Neural progenitor cell (in vitro differentiated cells): ENCODE results near the gene KRTAP9-4. TPM values are rescaled to one million over a fixed set of nuclear protein-coding genes. Genes with fewer than 3 reads are reported as not detected.
"Not testable (repeated sequence)": the region's sequence is repeated elsewhere in the genome, so short reads cannot be mapped to it uniquely, and the experiment has no call there.

Source experiments
- DNase-seq: peaks from one replicate; pipeline ENCODE4 v3.0.0-alpha.2; 2016; ENCODE audit warnings: low spot score
- H2AFZ ChIP-seq: fragments of 200-600 bp; sonication (generic); replicated peaks from 2 replicates; pipeline ENCODE4 v1.6.1; 2016; ENCODE audit warnings: antibody characterized with exemption
- H3F3A ChIP-seq: fragments of 200-600 bp; sonication (generic); 2 replicates; pipeline ENCODE4 v1.6.1; 2016; ENCODE audit warnings: antibody characterized with exemption, low read depth
- H3K27ac ChIP-seq: fragments of 200-600 bp; sonication (generic); 2 replicates; pipeline ENCODE4 v1.5.1; 2016; ENCODE audit warnings: mild to moderate bottlenecking
- H3K27me3 ChIP-seq: fragments of 200-600 bp; sonication (generic); 2 replicates; pipeline ENCODE4 v1.6.1; 2016; ENCODE audit warnings: mild to moderate bottlenecking, moderate library complexity
- H3K36me3 ChIP-seq: fragments of 200-600 bp; sonication (generic); 2 replicates; pipeline ENCODE4 v1.5.1; 2016
- H3K4me1 ChIP-seq: fragments of 200-600 bp; sonication (generic); 2 replicates; pipeline ENCODE4 v1.6.1; 2016; ENCODE audit warnings: mixed run types
- H3K4me2 ChIP-seq: fragments of 200-600 bp; sonication (generic); 2 replicates; pipeline ENCODE4 v1.6.1; 2016
- H3K4me3 ChIP-seq: fragments of 200-600 bp; sonication (generic); 2 replicates; pipeline ENCODE4 v1.5.1; 2016
- H3K79me2 ChIP-seq: fragments of 200-600 bp; sonication (generic); 2 replicates; pipeline ENCODE4 v1.6.1; 2016; ENCODE audit warnings: low read depth
- H3K9ac ChIP-seq: fragments of 200-600 bp; sonication (generic); 2 replicates; pipeline ENCODE4 v1.6.1; 2016
- H3K9me3 ChIP-seq: fragments of 200-600 bp; sonication (generic); 2 replicates; pipeline ENCODE4 v1.5.1; 2016; ENCODE audit warnings: low read depth
- H4K20me1 ChIP-seq: fragments of 200-600 bp; sonication (generic); 2 replicates; pipeline ENCODE4 v1.6.1; 2016; ENCODE audit warnings: low read depth
- H3K27ac Mint-ChIP-seq: 3 replicates; pipeline ENCODE4 v1.8.0; 2021; ENCODE audit warnings: mixed read lengths
- H3K27me3 Mint-ChIP-seq: 2 replicates; pipeline ENCODE4 v1.8.0; 2022; ENCODE audit warnings: low read depth, mild to moderate bottlenecking, inconsistent platforms, moderate library complexity, mixed read lengths; ENCODE audit not compliant: insufficient read depth
- H3K36me3 Mint-ChIP-seq: 3 replicates; pipeline ENCODE4 v1.8.0; 2021; ENCODE audit warnings: mixed read lengths
- H3K4me1 Mint-ChIP-seq: 3 replicates; pipeline ENCODE4 v1.8.0; 2021; ENCODE audit warnings: mixed read lengths
- H3K4me3 Mint-ChIP-seq: 3 replicates; pipeline ENCODE4 v1.8.0; 2021; ENCODE audit warnings: mild to moderate bottlenecking, moderate library complexity, mixed read lengths
- H3K9me3 Mint-ChIP-seq: 3 replicates; pipeline ENCODE4 v1.8.0; 2020; ENCODE audit warnings: mixed read lengths
- EZH2 ChIP-seq: fragments of 200-600 bp; sonication (generic); IDR thresholded peaks from 2 replicates; pipeline ENCODE4 v1.6.1; 2017; ENCODE audit warnings: antibody characterized with exemption, mild to moderate bottlenecking, moderate library complexity
- EZH2phosphoT487 ChIP-seq: fragments of 200-600 bp; sonication (generic); IDR thresholded peaks from 2 replicates; pipeline ENCODE4 v1.6.1; 2017; ENCODE audit warnings: antibody characterized with exemption
- total RNA-seq: library from RNA; depleted of rRNA; stranded (reverse); fragments of >200 nt; gene quantifications from 2 replicates; pipeline ENCODE4 v1.2.3, GENCODE V29; 2015; ENCODE audit warnings: low replicate concordance
- TF ChIP-seq, protein P1 (sequence below): fragments of 200-600 bp; sonication (generic); IDR thresholded peaks from 2 replicates; pipeline ENCODE4 v1.5.1; 2017; ENCODE audit warnings: antibody characterized with exemption, mild to moderate bottlenecking

The KRTAP9-4 gene
- total RNA-seq, 1 donor from 2014 or later, result not detected

DNA sequence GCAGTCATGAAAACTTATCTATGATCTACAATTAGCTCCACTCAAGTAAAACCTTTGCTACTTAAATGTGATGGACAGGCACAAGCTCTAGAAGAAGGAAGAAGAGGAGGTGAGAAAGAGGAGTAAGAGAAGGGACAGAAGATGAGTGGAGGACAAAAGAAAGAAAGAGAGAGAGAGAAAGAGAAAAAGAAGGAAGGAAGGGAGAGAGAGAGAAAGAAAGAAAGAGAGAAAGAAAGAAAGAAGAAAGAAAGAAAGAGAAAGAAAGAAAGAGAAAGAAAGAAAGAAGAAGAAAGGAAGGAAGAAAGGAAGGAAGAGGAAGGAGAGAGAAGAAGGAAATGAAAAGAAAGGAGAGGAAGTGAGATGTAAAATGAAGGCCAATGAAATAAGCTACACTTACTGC, 19.4 kb upstream of the KRTAP9-4 start:
- Mint-ChIP-seq H3K27me3 (peaks cover 5% of the 10 kb centered on the region), H3K4me1 (no peaks in the 10 kb centered on the region), H3K27ac (no peak overlapping the region), H3K36me3 (no peaks in the 10 kb centered on the region), H3K9me3 (no peaks in the 10 kb centered on the region), H3K4me3 (no peak overlapping the region)
- Histone ChIP-seq H4K20me1 (no peaks in the 10 kb centered on the region), H3K9ac (no peak overlapping the region), H3K9me3 (no peaks in the 10 kb centered on the region), H3K4me3 (no peak overlapping the region), H3K79me2 (no peaks in the 10 kb centered on the region), H3K36me3 (no peaks in the 10 kb centered on the region), H3K4me1 (no peaks in the 10 kb centered on the region), H3K27ac (no peak overlapping the region), H3K27me3 (no peaks in the 10 kb centered on the region), H3K4me2 (no peak overlapping the region), H2AFZ (no peak overlapping the region), H3F3A (no peaks in the 10 kb centered on the region)
- TF ChIP-seq EZH2phosphoT487 (no peak), EZH2 (no peak)
- TF ChIP-seq, protein P1, sequence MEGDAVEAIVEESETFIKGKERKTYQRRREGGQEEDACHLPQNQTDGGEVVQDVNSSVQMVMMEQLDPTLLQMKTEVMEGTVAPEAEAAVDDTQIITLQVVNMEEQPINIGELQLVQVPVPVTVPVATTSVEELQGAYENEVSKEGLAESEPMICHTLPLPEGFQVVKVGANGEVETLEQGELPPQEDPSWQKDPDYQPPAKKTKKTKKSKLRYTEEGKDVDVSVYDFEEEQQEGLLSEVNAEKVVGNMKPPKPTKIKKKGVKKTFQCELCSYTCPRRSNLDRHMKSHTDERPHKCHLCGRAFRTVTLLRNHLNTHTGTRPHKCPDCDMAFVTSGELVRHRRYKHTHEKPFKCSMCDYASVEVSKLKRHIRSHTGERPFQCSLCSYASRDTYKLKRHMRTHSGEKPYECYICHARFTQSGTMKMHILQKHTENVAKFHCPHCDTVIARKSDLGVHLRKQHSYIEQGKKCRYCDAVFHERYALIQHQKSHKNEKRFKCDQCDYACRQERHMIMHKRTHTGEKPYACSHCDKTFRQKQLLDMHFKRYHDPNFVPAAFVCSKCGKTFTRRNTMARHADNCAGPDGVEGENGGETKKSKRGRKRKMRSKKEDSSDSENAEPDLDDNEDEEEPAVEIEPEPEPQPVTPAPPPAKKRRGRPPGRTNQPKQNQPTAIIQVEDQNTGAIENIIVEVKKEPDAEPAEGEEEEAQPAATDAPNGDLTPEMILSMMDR, result no peak
- DNase-seq, result no peak

DNA sequence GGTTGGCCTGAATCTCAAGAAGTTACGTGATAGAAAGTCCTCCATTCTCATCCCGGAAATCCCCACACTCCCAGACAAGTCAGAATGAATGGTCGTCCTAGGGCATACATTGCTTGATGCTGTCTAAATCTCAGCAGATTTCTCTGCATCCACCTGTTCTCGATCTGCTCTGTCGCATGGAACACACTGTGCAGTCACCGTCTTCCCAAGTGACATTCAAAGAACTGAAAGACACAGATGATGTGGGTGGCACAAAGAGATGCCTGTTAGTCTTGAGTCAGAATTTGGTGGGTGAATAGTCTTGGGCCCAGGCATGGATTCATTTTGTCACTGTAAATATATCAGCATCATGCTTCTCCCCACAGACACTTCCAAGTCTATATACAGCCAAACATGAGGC, 17.8 kb upstream of the KRTAP9-4 start:
- no peaks in the 10 kb centered on the region for H3K9me3 ChIP-seq
- Mint-ChIP-seq H3K27me3 (peaks cover 5% of the 10 kb centered on the region), H3K4me1 (no peaks in the 10 kb centered on the region), H3K27ac (no peak overlapping the region), H3K9me3 (no peaks in the 10 kb centered on the region), H3K36me3 (no peaks in the 10 kb centered on the region), H3K4me3 (no peak overlapping the region)
- H3K4me2 ChIP-seq, result no peak overlapping the region
- TF ChIP-seq EZH2 (no peak), EZH2phosphoT487 (no peak)
- TF ChIP-seq, protein P1, result no peak
- H3K4me3 ChIP-seq, result no peak overlapping the region
- no peaks in the 10 kb centered on the region for H3K27me3 ChIP-seq
- no peak overlapping the region for H3K9ac ChIP-seq
- H2AFZ ChIP-seq, result no peak overlapping the region
- H3K4me1 ChIP-seq, result no peaks in the 10 kb centered on the region
- H3K27ac ChIP-seq, result no peak overlapping the region
- no peaks in the 10 kb centered on the region for H3F3A ChIP-seq
- H3K79me2 ChIP-seq, result no peaks in the 10 kb centered on the region
- H4K20me1 ChIP-seq, result no peaks in the 10 kb centered on the region
- DNase-seq, result no peak
- no peaks in the 10 kb centered on the region for H3K36me3 ChIP-seq

DNA sequence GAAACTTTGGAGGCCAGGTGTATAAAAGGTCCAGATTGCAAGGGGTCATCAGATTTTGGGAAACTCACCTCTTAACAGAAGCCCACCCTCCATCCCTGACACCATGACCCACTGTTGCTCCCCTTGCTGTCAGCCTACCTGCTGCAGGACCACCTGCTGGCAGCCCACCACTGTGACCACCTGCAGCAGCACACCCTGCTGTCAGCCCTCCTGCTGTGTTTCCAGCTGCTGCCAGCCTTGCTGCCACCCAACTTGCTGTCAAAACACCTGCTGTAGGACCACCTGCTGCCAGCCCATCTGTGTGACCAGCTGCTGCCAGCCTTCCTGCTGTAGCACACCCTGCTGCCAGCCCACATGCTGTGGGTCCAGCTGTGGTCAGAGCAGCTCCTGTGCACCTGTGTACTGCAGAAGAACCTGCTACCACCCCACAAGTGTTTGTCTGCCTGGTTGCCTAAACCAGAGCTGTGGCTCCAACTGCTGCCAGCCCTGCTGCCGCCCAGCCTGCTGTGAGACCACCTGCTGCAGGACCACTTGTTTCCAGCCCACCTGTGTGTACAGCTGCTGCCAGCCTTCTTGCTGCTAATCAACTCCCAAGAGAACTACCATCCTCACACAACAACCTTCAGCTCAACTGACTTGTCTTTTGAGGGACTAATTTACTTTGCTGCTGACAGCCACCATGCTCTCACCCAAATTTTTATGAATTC, 16.9 kb upstream of the KRTAP9-4 start, which contains the start of gene KRTAP9-3:
KRTAP9-3 (plus strand) TSS at position 51 of the 707 bp plus-strand sequence; CDS start at position 104, 53 bp downstream.
- H3K36me3 ChIP-seq, H3K9ac ChIP-seq, H3K79me2 ChIP-seq, H3K9me3 Mint-ChIP-seq, H4K20me1 ChIP-seq, H3K27me3 ChIP-seq, H3K4me3 Mint-ChIP-seq, H3K27ac Mint-ChIP-seq, H3K9me3 ChIP-seq, H3K4me3 ChIP-seq, H3K4me2 ChIP-seq, H3K4me1 Mint-ChIP-seq, H3K4me1 ChIP-seq, H3K27me3 Mint-ChIP-seq, H3K36me3 Mint-ChIP-seq, DNase-seq, H3K27ac ChIP-seq, H3F3A ChIP-seq, H2AFZ ChIP-seq: not testable (repeated sequence)

DNA sequence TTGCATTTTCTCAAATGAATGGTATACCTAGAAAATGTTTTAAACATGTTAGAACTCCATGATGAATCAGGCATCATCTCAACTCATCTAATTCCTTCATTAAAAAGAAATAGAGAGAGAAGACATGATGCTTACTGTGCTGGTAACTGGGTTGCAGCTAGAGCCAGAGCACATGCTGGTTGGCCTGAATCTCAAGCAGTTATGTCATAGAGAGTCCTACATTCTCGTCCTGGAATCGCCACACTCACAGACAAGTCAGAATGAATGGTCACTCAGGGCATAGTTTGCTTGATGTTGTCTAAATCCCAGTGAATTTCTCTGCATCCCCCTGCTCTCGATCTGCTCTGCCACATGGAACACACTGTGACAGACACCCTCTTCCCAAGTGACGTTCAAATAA, 12.4 kb upstream of the KRTAP9-4 start:
- H3K4me1 Mint-ChIP-seq, H3K27ac Mint-ChIP-seq, H3K9me3 ChIP-seq, H3K4me3 Mint-ChIP-seq, H3K4me2 ChIP-seq, H3K4me1 ChIP-seq, H3K9ac ChIP-seq, H3K36me3 ChIP-seq, H3K27me3 ChIP-seq, H3F3A ChIP-seq, H3K27me3 Mint-ChIP-seq, H3K36me3 Mint-ChIP-seq, H3K4me3 ChIP-seq, H2AFZ ChIP-seq, H3K27ac ChIP-seq, H3K79me2 ChIP-seq, H3K9me3 Mint-ChIP-seq, DNase-seq, H4K20me1 ChIP-seq: not testable (repeated sequence)

DNA sequence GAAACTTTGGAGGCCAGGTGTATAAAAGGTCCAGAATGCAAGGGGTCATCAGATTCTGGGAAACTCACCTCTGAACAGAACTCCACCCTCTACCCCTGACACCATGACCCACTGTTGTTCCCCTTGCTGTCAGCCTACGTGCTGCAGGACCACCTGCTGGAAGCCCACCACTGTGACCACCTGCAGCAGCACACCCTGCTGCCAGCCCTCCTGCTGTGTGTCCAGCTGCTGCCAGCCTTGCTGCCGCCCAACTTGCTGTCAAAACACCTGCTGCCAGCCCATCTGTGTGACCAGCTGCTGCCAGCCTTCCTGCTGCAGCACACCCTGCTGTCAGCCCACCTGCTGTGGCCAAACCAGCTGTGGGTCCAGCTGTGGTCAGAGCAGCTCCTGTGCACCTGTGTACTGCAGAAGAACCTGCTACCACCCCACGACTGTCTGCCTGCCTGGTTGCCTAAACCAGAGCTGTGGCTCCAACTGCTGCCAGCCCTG, 11.5 kb upstream of the KRTAP9-4 start, which contains the start of gene KRTAP9-8:
KRTAP9-8 (plus strand) TSS at position 51 of the 489 bp plus-strand sequence; CDS start at position 104, 53 bp downstream.
- not testable (repeated sequence) for H3K27me3 Mint-ChIP-seq, H2AFZ ChIP-seq, H4K20me1 ChIP-seq, H3K9me3 Mint-ChIP-seq, H3K79me2 ChIP-seq, H3K4me2 ChIP-seq, H3F3A ChIP-seq, H3K36me3 Mint-ChIP-seq, H3K27ac Mint-ChIP-seq, H3K27ac ChIP-seq, H3K4me3 ChIP-seq, H3K4me3 Mint-ChIP-seq, H3K4me1 Mint-ChIP-seq, H3K4me1 ChIP-seq, H3K9me3 ChIP-seq, H3K27me3 ChIP-seq, H3K9ac ChIP-seq, H3K36me3 ChIP-seq, DNase-seq

DNA sequence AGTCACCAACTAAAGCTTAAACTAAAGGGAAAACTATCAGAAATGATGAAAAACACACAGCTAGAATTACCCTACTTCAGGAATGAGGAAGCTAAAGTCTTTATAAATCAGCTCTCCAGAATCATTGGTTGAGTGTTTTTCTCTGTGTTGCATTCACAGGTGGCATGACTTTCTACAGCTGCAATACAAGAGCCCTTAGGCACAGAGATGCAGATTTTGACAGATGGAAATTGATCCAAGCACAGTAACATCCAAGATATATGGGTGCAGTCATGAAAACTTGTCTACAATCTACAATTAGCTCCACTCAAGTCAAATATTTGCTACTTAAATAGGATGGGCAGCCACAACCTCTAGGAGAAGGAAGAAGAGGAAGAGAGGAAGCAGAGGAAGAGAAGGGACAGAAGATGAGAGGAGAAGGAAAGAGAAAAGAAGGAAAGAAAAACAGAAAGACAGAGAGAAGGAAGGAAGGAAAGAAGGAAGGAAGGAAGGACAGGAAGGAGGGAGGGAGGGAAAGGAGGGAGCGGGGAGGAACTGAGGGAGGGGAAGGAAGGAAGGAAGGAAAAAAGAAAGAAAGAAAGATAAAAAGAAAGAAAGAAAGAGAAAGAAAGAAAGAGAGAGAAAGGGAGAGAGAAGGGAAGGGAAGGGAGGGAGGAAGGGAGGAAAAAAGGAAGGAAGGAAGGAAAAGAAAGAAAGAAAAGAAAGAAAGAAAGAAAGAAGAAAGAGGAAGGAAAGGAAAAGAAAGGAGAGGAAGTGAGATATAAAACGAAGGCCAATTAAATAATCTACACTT, 2.3 kb upstream of the KRTAP9-4 start:
- H3K9me3 Mint-ChIP-seq, H3F3A ChIP-seq, H3K79me2 ChIP-seq, H3K36me3 Mint-ChIP-seq, H3K27ac ChIP-seq, DNase-seq, H3K27ac Mint-ChIP-seq, H4K20me1 ChIP-seq, H3K4me3 Mint-ChIP-seq, H3K4me1 Mint-ChIP-seq, H3K4me2 ChIP-seq, H3K36me3 ChIP-seq, H3K4me1 ChIP-seq, H3K27me3 Mint-ChIP-seq, H3K4me3 ChIP-seq, H3K9ac ChIP-seq, H3K27me3 ChIP-seq, H2AFZ ChIP-seq, H3K9me3 ChIP-seq: not testable (repeated sequence)
